Fibroblast of upper back skin (primary cell): ENCODE results near the gene GRN.
"Not testable (repeated sequence)": the region's sequence is repeated elsewhere in the genome, so short reads cannot be mapped to it uniquely, and the experiment has no call there.

Experiments
- DNase-seq: peaks from one replicate; pipeline ENCODE4 v3.0.0-alpha.2; 2013

The GRN gene

GRCh38 chr17:44347206-44348055 lies 2.3 kb downstream of the GRN start:
- DNase-seq = not testable (repeated sequence)

- DNase-seq = no peak
Observed at GRCh38 chr17:44348234-44348987, 3.3 kb downstream of the GRN start.

GRCh38 chr17:44348988-44349364 lies 3.9 kb downstream of the GRN start:
- no peak for DNase-seq

- DNase-seq = no peak
Observed at GRCh38 chr17:44349553-44350070, 4.5 kb downstream of the GRN start.

GRCh38 chr17:44350733-44351226 lies 5.7 kb downstream of the GRN start:
- peak; percentile 40 for DNase-seq

GRCh38 chr17:44351464-44351863 lies 6.4 kb downstream of the GRN start:
- no peak for DNase-seq

GRCh38 chr17:44351961-44352827 lies 7.1 kb downstream of the GRN start:
- DNase-seq = no peak

GRCh38 chr17:44352828-44353671 lies 7.9 kb downstream of the GRN start:
- DNase-seq = no peak

- no peak for DNase-seq
Observed at GRCh38 chr17:44353672-44354331, 8.7 kb downstream of the GRN start.

- no peak for DNase-seq
Observed at GRCh38 chr17:44354582-44355561, 9.8 kb downstream of the GRN start.

- DNase-seq = no peak
Observed at GRCh38 chr17:44355642-44356099, 10.6 kb downstream of the GRN start.

GRCh38 chr17:44356241-44356640 lies 11.1 kb downstream of the GRN start:
- no peak for DNase-seq

GRCh38 chr17:44358066-44358465 lies 13.0 kb downstream of the GRN start:
- no peak for DNase-seq

GRCh38 chr17:44359006-44359405 lies 13.9 kb downstream of the GRN start:
- DNase-seq = no peak

GRCh38 chr17:44359458-44360143 lies 14.5 kb downstream of the GRN start:
- no peak for DNase-seq

- no peak for DNase-seq
Observed at GRCh38 chr17:44360144-44360533, 15.0 kb downstream of the GRN start.

GRCh38 chr17:44360826-44361225 lies 15.7 kb downstream of the GRN start:
- peak; percentile 48 for DNase-seq

GRCh38 chr17:44361292-44362260 lies 16.5 kb downstream of the GRN start:
- no peak for DNase-seq
